Body of pancreas (tissue), 4 donors: ENCODE results near the gene VCP. TPM values are rescaled to one million over a fixed set of nuclear protein-coding genes. Genes with fewer than 3 reads are reported as not detected.

Experiments
- ATAC-seq: fragments of 150-250 bp; one replicate; pipeline ENCODE4 v1.9.1; 2016
- DNase-seq, 4 donors: peaks; one replicate each; pipeline ENCODE4 v3.0.0-alpha.2; 2019
- H3K27ac ChIP-seq, 4 donors: fragments of 200-600 bp; sonication (generic); 1 replicate in 3 of 4; 2 replicates in 1 of 4; pipeline versions ENCODE4 v1.5.1 to v1.6.1; 2016 to 2019; ENCODE audit warnings: mild to moderate bottlenecking in 1 of 4, mixed read lengths in 1 of 4, moderate library complexity in 1 of 4
- H3K27me3 ChIP-seq, 2 donors: fragments of 200-600 bp; sonication (generic); one replicate each; pipeline ENCODE4 v1.6.0; 2016; ENCODE audit warnings: mild to moderate bottlenecking in 1 of 2
- H3K36me3 ChIP-seq, 2 donors: fragments of 200-600 bp; sonication (generic); replicated peaks in 1 of 2; 2 replicates each; pipeline ENCODE4 v1.5.1; 2016; ENCODE audit warnings: low read depth in 2 of 2; ENCODE audit not compliant: insufficient read depth in 1 of 2
- H3K4me1 ChIP-seq: fragments of 200-600 bp; sonication (generic); one replicate; pipeline ENCODE4 v1.6.0; 2016
- H3K4me3 ChIP-seq, 2 donors: fragments of 200-600 bp; sonication (generic); 1 replicate in 1 of 2; 2 replicates in 1 of 2; pipeline ENCODE4 v1.5.1; 2016 to 2019
- H3K9me3 ChIP-seq, 3 donors: fragments of 200-600 bp; sonication (generic); 1 replicate in 2 of 3; 2 replicates in 1 of 3; pipeline ENCODE4 v1.5.1; 2016
- POLR2A ChIP-seq, 3 donors: fragments of 450-650 bp; IDR thresholded peaks; one replicate each; pipeline ENCODE4 v1.6.1; 2016; ENCODE audit warnings: antibody characterized with exemption in 3 of 3, mild to moderate bottlenecking in 2 of 3
- WGBS, 2 donors: methylation state at CpG; one replicate each; pipeline ENCODE4 v1.1.5; 2017; 5-methylcytosine and 5-hydroxymethylcytosine counted together
- intact Hi-C: fragments of 100-400 bp; cut with DNase I; formaldehyde crosslinking; loops from one replicate; pipeline ENCODE4 v1.15.1; 2023
- total RNA-seq, 2 donors: library from RNA; depleted of rRNA; stranded (reverse); fragments of >200 nt; gene quantifications; one replicate each; pipeline ENCODE4 v1.1.0, GENCODE V29; 2016
- TF ChIP-seq, protein P1 (sequence below), 7 experiments: fragments of 450-650 bp in 4 of 7; fragments of 200-600 bp in 3 of 7; sonication (generic) in 3 of 7; IDR thresholded peaks; one replicate each; pipeline ENCODE4 v1.5.1; 2016 to 2019; ENCODE audit warnings: antibody characterized with exemption in 7 of 7

VCP gene
- total RNA-seq, 2 donors from 2014 or later = 63.6 to 118 TPM

DNA sequence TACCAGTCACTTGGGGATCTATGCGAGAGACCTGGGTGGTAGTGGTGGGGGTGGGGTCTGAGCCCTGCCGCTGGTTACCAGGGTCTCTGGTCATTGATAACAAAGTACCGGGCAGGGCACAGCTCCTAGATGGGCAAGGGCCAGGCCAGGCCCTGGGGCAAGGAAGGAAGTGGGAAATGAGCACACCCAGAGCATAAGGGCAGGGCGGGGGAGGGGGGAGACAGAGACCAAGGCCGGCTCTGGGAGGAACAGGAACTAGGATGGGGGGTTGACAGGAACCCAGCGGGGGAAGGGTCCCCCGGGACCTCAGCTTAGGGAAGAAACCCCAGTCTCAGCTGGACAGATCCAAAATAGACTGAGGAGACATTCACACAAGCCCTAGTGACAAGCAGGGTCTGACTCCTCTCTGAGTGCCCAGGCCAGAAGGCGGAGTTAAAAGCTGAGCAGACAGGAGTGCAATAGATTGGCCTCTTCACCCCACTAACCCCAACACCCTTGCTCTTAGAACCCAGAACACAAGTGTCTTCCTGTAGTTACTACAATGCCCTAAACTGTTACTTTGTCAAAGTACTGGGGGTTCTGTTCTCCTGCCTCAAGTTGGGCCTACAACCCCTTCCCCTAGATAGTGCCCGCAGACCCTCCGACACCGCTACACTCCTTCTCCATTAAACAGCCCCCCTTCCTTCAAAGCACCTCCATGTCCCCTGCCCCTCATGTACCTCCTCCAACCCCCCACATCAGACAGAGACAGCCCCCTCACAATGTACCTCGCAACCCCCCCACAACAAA lies 42.6 kb upstream of the VCP start:
- Histone ChIP-seq H3K36me3 (no peaks in the 10 kb centered on the region), H3K4me3 (peak overlapping the region; percentile 26 to 70), H3K9me3 (no peaks in the 10 kb centered on the region), H3K27me3 (no peaks in the 10 kb centered on the region), H3K4me1 (peaks cover 45% of the 10 kb centered on the region), H3K27ac (peak overlapping the region; percentile 60 to 87 (median 84))
- intact Hi-C loops = loop anchor here (5.0 kb wide), 2 partner anchors 147 to 362 kb away; no protein-coding TSS in a partner anchor
- DNase-seq (peak in 3 of 4 donors; percentile 44 to 72 (median 50)), ATAC-seq (no peak)
- 10 to 15% methylated on average over 10 to 12 of the region's 12 CpGs for WGBS, 2 donors
- TF ChIP-seq POLR2A (IDR thresholded peaks at IDR 0.05) = peak in 1 of 3 donors; percentile 42
- TF ChIP-seq, protein P1, sequence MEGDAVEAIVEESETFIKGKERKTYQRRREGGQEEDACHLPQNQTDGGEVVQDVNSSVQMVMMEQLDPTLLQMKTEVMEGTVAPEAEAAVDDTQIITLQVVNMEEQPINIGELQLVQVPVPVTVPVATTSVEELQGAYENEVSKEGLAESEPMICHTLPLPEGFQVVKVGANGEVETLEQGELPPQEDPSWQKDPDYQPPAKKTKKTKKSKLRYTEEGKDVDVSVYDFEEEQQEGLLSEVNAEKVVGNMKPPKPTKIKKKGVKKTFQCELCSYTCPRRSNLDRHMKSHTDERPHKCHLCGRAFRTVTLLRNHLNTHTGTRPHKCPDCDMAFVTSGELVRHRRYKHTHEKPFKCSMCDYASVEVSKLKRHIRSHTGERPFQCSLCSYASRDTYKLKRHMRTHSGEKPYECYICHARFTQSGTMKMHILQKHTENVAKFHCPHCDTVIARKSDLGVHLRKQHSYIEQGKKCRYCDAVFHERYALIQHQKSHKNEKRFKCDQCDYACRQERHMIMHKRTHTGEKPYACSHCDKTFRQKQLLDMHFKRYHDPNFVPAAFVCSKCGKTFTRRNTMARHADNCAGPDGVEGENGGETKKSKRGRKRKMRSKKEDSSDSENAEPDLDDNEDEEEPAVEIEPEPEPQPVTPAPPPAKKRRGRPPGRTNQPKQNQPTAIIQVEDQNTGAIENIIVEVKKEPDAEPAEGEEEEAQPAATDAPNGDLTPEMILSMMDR (IDR thresholded peaks at IDR 0.05) = no peak

DNA sequence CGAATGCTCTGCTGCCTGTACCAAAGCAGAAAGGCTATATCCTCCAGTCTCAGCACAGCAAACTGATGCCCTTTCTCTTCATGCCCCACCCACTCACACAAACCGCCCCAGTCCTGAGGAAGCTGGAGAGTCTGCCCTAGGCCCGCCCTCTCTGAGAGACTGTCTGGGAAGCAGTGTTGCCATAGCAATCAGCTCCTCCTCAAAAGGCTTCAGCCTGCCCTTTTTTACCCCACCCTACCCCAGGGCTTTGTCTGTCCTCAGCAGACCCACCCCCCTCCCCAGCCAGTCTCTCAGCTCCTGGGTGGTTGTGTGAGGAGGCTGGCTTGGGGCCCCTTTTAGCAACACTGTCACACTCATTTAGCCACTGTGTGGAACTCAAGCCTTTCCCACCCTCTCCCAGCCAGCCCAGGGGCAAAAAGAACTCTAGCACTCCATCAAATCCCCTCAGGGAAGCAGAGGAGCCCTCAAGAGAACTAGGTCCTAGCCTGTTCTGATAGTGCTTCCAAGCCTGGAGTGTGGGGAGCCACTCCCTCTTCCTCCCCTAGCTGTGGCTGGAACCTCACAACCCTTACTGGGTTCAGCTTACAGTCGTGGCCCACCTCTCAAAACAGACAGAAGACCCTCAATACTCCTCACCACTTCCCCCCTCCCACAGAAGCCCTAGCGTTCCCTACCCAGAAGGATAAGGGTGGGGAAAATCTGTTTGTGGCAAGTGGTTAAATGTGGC lies 41.9 kb upstream of the VCP start:
- H3K4me1 ChIP-seq = peaks cover 47% of the 10 kb centered on the region
- no peaks in the 10 kb centered on the region for H3K27me3 ChIP-seq
- H3K9me3 ChIP-seq = no peaks in the 10 kb centered on the region
- WGBS, 2 donors = 23 to 43% methylated on average over 5 of the region's 5 CpGs
- intact Hi-C loops = no loop called here
- ATAC-seq = no peak
- TF ChIP-seq, protein P1 (IDR thresholded peaks at IDR 0.05) = no peak
- TF ChIP-seq POLR2A (IDR thresholded peaks at IDR 0.05) = no peak
- no peaks in the 10 kb centered on the region for H3K36me3 ChIP-seq
- peak; percentile 45 to 82 (median 51) for DNase-seq
- H3K4me3 ChIP-seq = no peak overlapping the region
- H3K27ac ChIP-seq = peak overlapping the region; percentile 60 to 87 (median 84)

DNA sequence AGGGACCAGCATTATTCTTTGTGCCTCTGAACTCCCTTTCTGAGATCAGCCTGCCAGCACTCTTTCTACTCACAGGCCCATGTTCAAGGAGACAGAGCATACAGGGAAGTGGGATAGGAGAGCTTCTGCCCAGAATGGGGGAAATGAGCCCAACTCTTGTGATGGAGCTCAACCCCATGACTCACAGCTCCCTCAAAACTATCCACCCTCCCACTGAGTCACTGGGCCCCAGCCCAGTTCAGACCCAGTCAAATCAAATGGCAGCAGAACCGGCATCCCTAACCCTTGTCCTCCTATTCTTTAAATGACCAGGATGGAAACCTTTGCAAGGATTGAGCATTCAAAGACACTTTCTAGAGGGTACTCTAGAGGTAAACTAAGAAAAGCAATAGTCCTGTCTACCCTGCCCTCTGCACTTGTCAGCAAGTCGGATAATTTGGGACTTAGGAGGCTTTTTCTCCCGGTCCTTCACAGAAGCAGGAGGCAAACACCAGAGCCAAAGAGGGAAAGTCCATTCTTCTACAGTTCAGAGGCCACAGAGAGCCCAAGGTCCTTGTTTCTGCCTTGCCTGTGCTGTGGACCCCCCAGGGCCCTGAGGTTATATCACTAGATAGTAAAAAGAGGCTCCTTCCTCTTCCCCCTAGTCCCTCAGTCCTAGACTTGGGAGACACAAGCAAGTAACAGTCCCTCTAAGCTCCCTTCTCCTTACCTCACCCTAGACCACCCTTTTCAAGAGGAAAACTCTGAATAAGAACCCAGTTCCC lies 40.0 kb upstream of the VCP start:
- TF ChIP-seq, protein P1 (IDR thresholded peaks at IDR 0.05) = no peak
- no peak for TF ChIP-seq POLR2A (IDR thresholded peaks at IDR 0.05)
- H3K27ac ChIP-seq = peak overlapping the region in 3 of 4 donors; percentile 55 to 83 (median 76)
- no peak overlapping the region for H3K4me3 ChIP-seq
- no peaks in the 10 kb centered on the region for H3K36me3 ChIP-seq
- WGBS, 2 donors = 76 to 91% methylated on average over 3 of the region's 3 CpGs
- DNase-seq (peak in 1 of 4 donors; percentile 55), ATAC-seq (no peak)
- no peaks in the 10 kb centered on the region for H3K9me3 ChIP-seq
- H3K4me1 ChIP-seq = peaks cover 47% of the 10 kb centered on the region
- intact Hi-C loops = no loop called here
- no peaks in the 10 kb centered on the region for H3K27me3 ChIP-seq

DNA sequence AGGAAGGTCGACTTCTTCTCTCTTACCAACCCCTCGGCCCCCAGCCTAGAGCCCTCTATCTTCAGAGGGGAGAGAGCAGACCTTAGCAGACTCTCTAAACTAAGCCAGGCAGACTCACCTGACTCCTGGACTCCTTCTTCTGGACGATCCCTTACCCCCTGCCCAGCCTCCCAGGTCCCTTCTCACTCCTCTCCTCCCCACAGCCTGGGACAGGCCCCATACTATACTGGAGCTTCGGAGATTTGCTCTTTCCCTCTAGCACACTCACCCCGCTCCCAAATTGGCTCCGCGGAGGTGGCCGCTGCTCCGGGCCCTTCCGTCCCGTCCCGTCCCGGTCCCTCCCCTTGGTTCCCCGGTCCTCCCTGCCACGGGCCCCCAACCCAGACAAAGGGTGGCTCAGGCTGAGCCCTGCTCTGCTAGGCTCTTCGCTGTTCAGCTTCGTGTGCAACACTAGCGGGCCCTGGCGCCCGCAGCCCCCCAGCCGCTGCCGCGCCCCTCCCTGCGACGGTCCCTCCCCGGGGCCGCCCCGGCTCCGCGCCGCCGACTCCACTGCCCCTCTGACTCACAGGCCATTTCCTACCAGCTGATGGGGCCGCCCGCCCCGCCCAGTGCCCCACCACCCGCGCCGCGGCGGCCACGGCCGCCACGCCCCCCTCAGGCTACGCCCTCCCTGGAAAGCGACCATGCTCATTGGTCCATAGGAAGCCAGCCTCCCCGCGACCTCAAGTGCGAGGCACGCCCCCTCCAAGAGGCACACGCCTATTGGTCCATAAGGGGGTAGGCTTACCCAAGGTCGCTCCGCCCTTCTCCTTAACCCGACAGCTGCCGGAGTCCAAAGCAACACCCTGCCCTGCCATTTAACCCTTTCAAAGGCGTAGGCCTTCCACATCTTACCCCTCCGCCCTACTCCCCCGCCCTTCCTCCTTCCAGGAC lies 38.8 kb upstream of the VCP start:
- Histone ChIP-seq H3K4me3 (peak overlapping the region; percentile 40 to 62), H3K36me3 (peaks cover 0 to under 1% of the 10 kb centered on the region in 2 donors), H3K9me3 (no peaks in the 10 kb centered on the region), H3K27ac (peak overlapping the region; percentile 40 to 83 (median 78)), H3K27me3 (no peaks in the 10 kb centered on the region), H3K4me1 (peaks cover 38% of the 10 kb centered on the region)
- intact Hi-C loops = no loop called here
- DNase-seq (peak; percentile 98 to 99 (median 99)), ATAC-seq (peak; percentile 82)
- TF ChIP-seq, protein P1 (IDR thresholded peaks at IDR 0.05) = no peak
- peak; percentile 50 to 57 (median 52) for TF ChIP-seq POLR2A (IDR thresholded peaks at IDR 0.05)
- WGBS, 2 donors = 1 to 2% methylated on average over 21 to 57 of the region's 57 CpGs
